NCI-H1092 (cell line): ENCODE data around the gene FAM118A.
"Not testable (repeated sequence)": the region's sequence is repeated elsewhere in the genome, so short reads cannot be mapped to it uniquely, and the experiment has no call there.

ENCODE experiments used
- DNase-seq: peaks from one replicate; lab custom pipeline; 2025; lab: John Stamatoyannopoulos, UW

Gene FAM118A

GRCh38 chr22:45331486-45331885 is 21.8 kb downstream of the FAM118A start:
- DNase-seq = no peak

- no peak for DNase-seq
Observed at GRCh38 chr22:45332001-45332400, 22.3 kb downstream of the FAM118A start.

- DNase-seq = no peak
Observed at GRCh38 chr22:45334068-45334467, 24.3 kb downstream of the FAM118A start.

- no peak for DNase-seq
Observed at GRCh38 chr22:45334528-45334927, 24.8 kb downstream of the FAM118A start.

GRCh38 chr22:45335021-45335818 is 25.5 kb downstream of the FAM118A start:
- DNase-seq = no peak

- no peak for DNase-seq
Observed at GRCh38 chr22:45335854-45336522, 26.3 kb downstream of the FAM118A start.

GRCh38 chr22:45336971-45337431 is 27.3 kb downstream of the FAM118A start:
- peak; percentile 20 for DNase-seq

- no peak for DNase-seq
Observed at GRCh38 chr22:45337536-45337935, 27.8 kb downstream of the FAM118A start.

- no peak for DNase-seq
Observed at GRCh38 chr22:45338795-45339194, 29.1 kb downstream of the FAM118A start.

- no peak for DNase-seq
Observed at GRCh38 chr22:45340323-45340722, 30.6 kb downstream of the FAM118A start.

GRCh38 chr22:45341498-45341897 is 31.8 kb downstream of the FAM118A start:
- no peak for DNase-seq

GRCh38 chr22:45343143-45343542 is 33.4 kb downstream of the FAM118A start:
- DNase-seq = no peak

GRCh38 chr22:45344334-45344733 is 34.6 kb downstream of the FAM118A start:
- DNase-seq = no peak

GRCh38 chr22:45349916-45350315 is 40.2 kb downstream of the FAM118A start:
- DNase-seq = no peak

GRCh38 chr22:45351956-45352355 is 42.2 kb downstream of the FAM118A start:
- DNase-seq = no peak

- DNase-seq = not testable (repeated sequence)
Observed at GRCh38 chr22:45352757-45353156, 43.0 kb downstream of the FAM118A start.

- DNase-seq = no peak
Observed at GRCh38 chr22:45353786-45354185, 44.1 kb downstream of the FAM118A start.

- DNase-seq = no peak
Observed at GRCh38 chr22:45357490-45357889, 47.8 kb downstream of the FAM118A start.

- no peak for DNase-seq
Observed at GRCh38 chr22:45358127-45358526, 48.4 kb downstream of the FAM118A start.

GRCh38 chr22:45359627-45360026 is 49.9 kb downstream of the FAM118A start:
- no peak for DNase-seq

- DNase-seq = no peak
Observed at GRCh38 chr22:45366713-45367112, 57.0 kb downstream of the FAM118A start.

- DNase-seq = not testable (repeated sequence)
Observed at GRCh38 chr22:45373592-45373991, 63.9 kb downstream of the FAM118A start.

- no peak for DNase-seq
Observed at GRCh38 chr22:45376009-45376408, 66.3 kb downstream of the FAM118A start.
